Astrocyte (in vitro differentiated cells and primary cell): ENCODE results near the gene FABP2. TPM values are rescaled to one million over a fixed set of nuclear protein-coding genes. Genes with fewer than 3 reads are reported as not detected.

Experiments
- DNase-seq: peaks from one replicate; pipeline ENCODE4 v3.0.0-alpha.2; 2010; ENCODE audit warnings: low read depth
- FAIRE-seq: peaks from 2 replicates; lab custom pipeline; 2011; peaks lifted over from hg19 to GRCh38; lab: Jason Lieb, UNC
- H2AFZ ChIP-seq: 2 replicates; pipeline ENCODE4 v1.6.0; 2012; ENCODE audit warnings: low read depth, low read length, inconsistent platforms
- H3K27ac ChIP-seq: 2 replicates; pipeline ENCODE4 v1.5.1; 2011; ENCODE audit warnings: low read depth, low read length, inconsistent platforms
- H3K27me3 ChIP-seq: 2 replicates; pipeline ENCODE4 v1.6.0; 2011; ENCODE audit warnings: low read length, inconsistent platforms; ENCODE audit not compliant: insufficient read depth
- H3K36me3 ChIP-seq: 2 replicates; pipeline ENCODE4 v1.5.1; 2011; ENCODE audit warnings: low read length, inconsistent platforms; ENCODE audit not compliant: insufficient read depth
- H3K4me1 ChIP-seq: 2 replicates; pipeline ENCODE4 v1.5.1; 2011; ENCODE audit warnings: low read length, inconsistent platforms; ENCODE audit not compliant: insufficient read depth
- H3K4me2 ChIP-seq: 2 replicates; pipeline ENCODE4 v1.6.0; 2012; ENCODE audit warnings: low read length, inconsistent platforms
- H3K4me3 ChIP-seq: 2 replicates; pipeline ENCODE4 v1.5.1; 2011; ENCODE audit warnings: low read depth, mild to moderate bottlenecking, low read length, inconsistent platforms; ENCODE audit not compliant: insufficient read depth
- H3K79me2 ChIP-seq: 2 replicates; pipeline ENCODE4 v1.6.0; 2012; ENCODE audit warnings: mild to moderate bottlenecking, low read length, inconsistent platforms; ENCODE audit not compliant: insufficient read depth
- H3K9ac ChIP-seq: 2 replicates; pipeline ENCODE4 v1.6.0; 2012; ENCODE audit warnings: mild to moderate bottlenecking, low read length, inconsistent platforms
- H3K9me3 ChIP-seq: 2 replicates; pipeline ENCODE4 v1.5.1; 2012; ENCODE audit warnings: low read depth, mild to moderate bottlenecking, low read length, inconsistent platforms; ENCODE audit not compliant: insufficient read depth
- H4K20me1 ChIP-seq: 2 replicates; pipeline ENCODE4 v1.6.0; 2012; ENCODE audit warnings: low read length, inconsistent platforms; ENCODE audit not compliant: insufficient read depth
- H3K27ac Mint-ChIP-seq: one replicate; pipeline ENCODE4 v1.8.0; 2021; ENCODE audit warnings: mild to moderate bottlenecking, mixed read lengths; ENCODE audit not compliant: unreplicated experiment
- H3K27me3 Mint-ChIP-seq: one replicate; pipeline ENCODE4 v1.8.0; 2021; ENCODE audit warnings: low read depth, mixed read lengths; ENCODE audit not compliant: unreplicated experiment
- H3K36me3 Mint-ChIP-seq: one replicate; pipeline ENCODE4 v1.8.0; 2021; ENCODE audit warnings: low read depth, mixed read lengths; ENCODE audit not compliant: unreplicated experiment
- H3K4me1 Mint-ChIP-seq: one replicate; pipeline ENCODE4 v1.8.0; 2021; ENCODE audit warnings: low read depth, mixed read lengths; ENCODE audit not compliant: unreplicated experiment
- H3K4me3 Mint-ChIP-seq: one replicate; pipeline ENCODE4 v1.8.0; 2021; ENCODE audit warnings: mild to moderate bottlenecking, moderate library complexity, mixed read lengths; ENCODE audit not compliant: unreplicated experiment
- H3K9me3 Mint-ChIP-seq: one replicate; pipeline ENCODE4 v1.8.0; 2021; ENCODE audit warnings: mild to moderate bottlenecking, mixed read lengths; ENCODE audit not compliant: unreplicated experiment
- CTCF ChIP-seq: IDR thresholded peaks from 2 replicates; pipeline ENCODE4 v1.5.1; 2011; ENCODE audit warnings: low read depth, mild to moderate bottlenecking, inconsistent platforms, low read length, moderate library complexity; ENCODE audit not compliant: insufficient read depth
- EZH2 ChIP-seq: IDR thresholded peaks from 2 replicates; pipeline ENCODE4 v1.6.1; 2012; ENCODE audit warnings: mild to moderate bottlenecking, low read length, inconsistent platforms; ENCODE audit not compliant: insufficient read depth
- total RNA-seq: library from RNA; stranded (reverse); gene quantifications from 2 replicates; pipeline ENCODE4 v1.2.1, GENCODE V29; 2021

Gene FABP2
- total RNA-seq, 1 donor from 2014 or later: not detected

GRCh38 chr4:119303587-119304305 lies 18.2 kb downstream of the FABP2 start:
- peaks cover 16% of the 10 kb centered on the region for H3K79me2 ChIP-seq
- no peaks in the 10 kb centered on the region for H3K27me3 ChIP-seq
- Mint-ChIP-seq H3K27me3 (no peaks in the 10 kb centered on the region), H3K4me3 (no peak overlapping the region), H3K4me1 (peaks cover 2% of the 10 kb centered on the region), H3K27ac (no peak overlapping the region), H3K36me3 (no peaks in the 10 kb centered on the region), H3K9me3 (no peaks in the 10 kb centered on the region)
- H3K4me3 ChIP-seq: no peak overlapping the region
- no peak overlapping the region for H3K27ac ChIP-seq
- no peaks in the 10 kb centered on the region for H4K20me1 ChIP-seq
- H3K4me1 ChIP-seq: peaks cover 13% of the 10 kb centered on the region
- H3K36me3 ChIP-seq: no peaks in the 10 kb centered on the region
- DNase-seq (no peak), FAIRE-seq (no peak)
- H3K4me2 ChIP-seq: no peak overlapping the region
- no peak overlapping the region for H3K9ac ChIP-seq
- H3K9me3 ChIP-seq: no peaks in the 10 kb centered on the region
- H2AFZ ChIP-seq: no peak overlapping the region
- TF ChIP-seq CTCF (no peak), EZH2 (no peak)

GRCh38 chr4:119302073-119302832 lies 19.7 kb downstream of the FABP2 start:
- peaks cover 2% of the 10 kb centered on the region for H3K4me1 Mint-ChIP-seq
- H3K4me3 Mint-ChIP-seq: no peak overlapping the region
- TF ChIP-seq CTCF (no peak), EZH2 (no peak)
- no peak overlapping the region for H3K27ac Mint-ChIP-seq
- Histone ChIP-seq H2AFZ (no peak overlapping the region), H3K27me3 (no peaks in the 10 kb centered on the region), H3K79me2 (peaks cover 31% of the 10 kb centered on the region), H3K9ac (no peak overlapping the region), H3K36me3 (peaks cover 9% of the 10 kb centered on the region), H3K27ac (no peak overlapping the region), H3K4me1 (peaks cover 16% of the 10 kb centered on the region), H3K4me3 (no peak overlapping the region), H4K20me1 (no peaks in the 10 kb centered on the region), H3K4me2 (no peak overlapping the region), H3K9me3 (no peaks in the 10 kb centered on the region)
- no peak for FAIRE-seq
- peaks cover 7% of the 10 kb centered on the region for H3K36me3 Mint-ChIP-seq
- H3K9me3 Mint-ChIP-seq: no peaks in the 10 kb centered on the region
- no peak for DNase-seq
- no peaks in the 10 kb centered on the region for H3K27me3 Mint-ChIP-seq
